ENCODE results near the gene ATP9B.
A peak's percentile ranks its signal among the peaks of the same experiment; 100 is the strongest.

The ATP9B gene

GRCh38 chr18:79396431-79397246, 327.4 kb downstream of the ATP9B start:
- DNase-seq (ENCODE audit: low read depth in 3 of 3) = no peak

- no peak for DNase-seq (ENCODE audit: low read depth in 3 of 3)
Measured at GRCh38 chr18:79397247-79397829, 328.1 kb downstream of the ATP9B start.

- DNase-seq (ENCODE audit: low read depth in 3 of 3) = no peak
Measured at GRCh38 chr18:79397830-79398761, 328.9 kb downstream of the ATP9B start.

GRCh38 chr18:79399275-79400081, 330.3 kb downstream of the ATP9B start:
- DNase-seq (ENCODE audit: low read depth in 3 of 3) = no peak

- DNase-seq (ENCODE audit: low read depth in 3 of 3) = no peak
Measured at GRCh38 chr18:79400091-79400590, 330.9 kb downstream of the ATP9B start.

GRCh38 chr18:79400591-79401381, 331.6 kb downstream of the ATP9B start:
- DNase-seq (ENCODE audit: low read depth in 3 of 3) = no peak

- DNase-seq (ENCODE audit: low read depth in 3 of 3) = no peak
Measured at GRCh38 chr18:79401494-79402208, 332.5 kb downstream of the ATP9B start.

- no peak for DNase-seq (ENCODE audit: low read depth in 3 of 3)
Measured at GRCh38 chr18:79402209-79402576, 333.0 kb downstream of the ATP9B start.

GRCh38 chr18:79402977-79403722, 334.0 kb downstream of the ATP9B start:
- no peak for DNase-seq (ENCODE audit: low read depth in 3 of 3)

GRCh38 chr18:79403723-79404566, 334.8 kb downstream of the ATP9B start:
- DNase-seq (ENCODE audit: low read depth in 3 of 3) = no peak

- no peak for DNase-seq (ENCODE audit: low read depth in 3 of 3)
Measured at GRCh38 chr18:79404567-79404910, 335.3 kb downstream of the ATP9B start.

- peak; percentile 70 to 75 (median 71) for DNase-seq (ENCODE audit: low read depth in 3 of 3)
Measured at GRCh38 chr18:79405019-79405780, 336.0 kb downstream of the ATP9B start.

GRCh38 chr18:79405781-79406575, 336.8 kb downstream of the ATP9B start:
- peak; percentile 67 to 87 (median 81) for DNase-seq (ENCODE audit: low read depth in 3 of 3)

- no peak for DNase-seq (ENCODE audit: low read depth in 3 of 3)
Measured at GRCh38 chr18:79406708-79407107, 337.5 kb downstream of the ATP9B start.

- no peak for DNase-seq (ENCODE audit: low read depth in 3 of 3)
Measured at GRCh38 chr18:79409313-79409712, 340.1 kb downstream of the ATP9B start.

- no peak for DNase-seq (ENCODE audit: low read depth in 3 of 3)
Measured at GRCh38 chr18:79410171-79410641, 341.0 kb downstream of the ATP9B start.
